AML-193 (cell line): Measurements from ENCODE around the gene JMJD1C.

Experiments used
- DNase-seq, 2 experiments: peaks; one replicate each; lab custom pipeline; 2025; lab: John Stamatoyannopoulos, UW

Gene JMJD1C

GRCh38 chr10:63436225-63436624, 29.6 kb downstream of the JMJD1C start:
- DNase-seq: no peak

GRCh38 chr10:63434866-63435854, 30.6 kb downstream of the JMJD1C start:
- DNase-seq: no peak

- DNase-seq: no peak
These were observed 33.6 kb downstream of the JMJD1C start for GRCh38 chr10:63431962-63432797.

- no peak for DNase-seq
These were observed 34.8 kb downstream of the JMJD1C start for GRCh38 chr10:63430999-63431356.

GRCh38 chr10:63430091-63430998, 35.4 kb downstream of the JMJD1C start:
- DNase-seq: no peak

GRCh38 chr10:63429281-63429680, 36.5 kb downstream of the JMJD1C start:
- no peak for DNase-seq

- no peak for DNase-seq
These were observed 38.8 kb downstream of the JMJD1C start for GRCh38 chr10:63427013-63427412.

- DNase-seq: no peak
These were observed 40.3 kb downstream of the JMJD1C start for GRCh38 chr10:63425512-63425911.

GRCh38 chr10:63424576-63424975, 41.2 kb downstream of the JMJD1C start:
- DNase-seq: no peak

- DNase-seq: no peak
These were observed 42.3 kb downstream of the JMJD1C start for GRCh38 chr10:63423494-63423893.

GRCh38 chr10:63421591-63421990, 44.2 kb downstream of the JMJD1C start:
- peak; percentile 64 to 81 for DNase-seq

- DNase-seq: no peak
These were observed 49.4 kb downstream of the JMJD1C start for GRCh38 chr10:63416376-63416775.

GRCh38 chr10:63415640-63416244, 50.0 kb downstream of the JMJD1C start:
- no peak for DNase-seq

GRCh38 chr10:63414481-63415260, 51.1 kb downstream of the JMJD1C start:
- DNase-seq: no peak

GRCh38 chr10:63413429-63413828, 52.3 kb downstream of the JMJD1C start:
- DNase-seq: no peak

- no peak for DNase-seq
These were observed 53.5 kb downstream of the JMJD1C start for GRCh38 chr10:63412304-63412703.

- DNase-seq: no peak
These were observed 55.1 kb downstream of the JMJD1C start for GRCh38 chr10:63410633-63411032.

GRCh38 chr10:63409465-63410027, 56.2 kb downstream of the JMJD1C start:
- no peak for DNase-seq

- no peak for DNase-seq
These were observed 58.6 kb downstream of the JMJD1C start for GRCh38 chr10:63407136-63407662.
